Measurements from ENCODE around the gene NCBP1. TPM values are rescaled to one million over a fixed set of nuclear protein-coding genes. Genes with fewer than 3 reads are reported as not detected.

Gene NCBP1
- total RNA-seq, 2 experiments from 2014 or later = 37.6 to 41.7 TPM

- POLR2A ChIA-PET = interaction anchor here (1.0 kb wide), 1 partner anchor 275 kb away, joined by 3 read pairs; no protein-coding TSS in a partner anchor
- no peaks in the 10 kb centered on the region for H3K27me3 Mint-ChIP-seq
Measured at GRCh38 chr9:97630591-97630990, 3.0 kb upstream of the NCBP1 start.

GRCh38 chr9:97632248-97632984 lies 1.2 kb upstream of the NCBP1 start:
- Mint-ChIP-seq H3K27ac (peak overlapping the region; percentile 99), H3K4me3 (peak overlapping the region; percentile 98), H3K9me3 (no peaks in the 10 kb centered on the region), H3K36me3 (ENCODE audit: low read depth) (peaks cover 19% of the 10 kb centered on the region), H3K27me3 (no peaks in the 10 kb centered on the region), H3K4me1 (ENCODE audit: low read depth) (peaks cover 47% of the 10 kb centered on the region)
- intact Hi-C loops (cut with micrococcal nuclease) = no loop called here
- CTCF ChIA-PET = interaction anchor here (0.9 to 7.7 kb wide), 7 partner anchors 13 to 258 kb away, joined by 3 to 81 read pairs (median 6); partner anchors contain the start of genes TDRD7 and XPA
- TF ChIP-seq CTCF (IDR thresholded peaks at IDR 0.05) = no peak
- POLR2A ChIA-PET = interaction anchor here (0.7 to 2.7 kb wide), 11 partner anchors 8 to 486 kb away, joined by 3 to 15 read pairs (median 4); partner anchors contain the start of genes TRIM14 and XPA
- DNase-seq = peak; percentile 56
- ATAC-seq = no peak

More at GRCh38 chr9:97630591-97630990, 3.0 kb upstream of the NCBP1 start:
- no peaks in the 10 kb centered on the region for H3K9me3 Mint-ChIP-seq
- H3K4me3 Mint-ChIP-seq = no peak overlapping the region
- DNase-seq (no peak), ATAC-seq (no peak)
- no peak overlapping the region for H3K27ac Mint-ChIP-seq
- intact Hi-C loops (cut with micrococcal nuclease) = no loop called here
- no peak for TF ChIP-seq CTCF (IDR thresholded peaks at IDR 0.05)
- H3K4me1 Mint-ChIP-seq (ENCODE audit: low read depth) = peaks cover 40% of the 10 kb centered on the region
- peaks cover 18% of the 10 kb centered on the region for H3K36me3 Mint-ChIP-seq (ENCODE audit: low read depth)
- CTCF ChIA-PET = interaction anchor here (7.7 kb wide), 1 partner anchor 14 kb away, joined by 81 read pairs; no protein-coding TSS in a partner anchor

GRCh38 chr9:97633859-97634490 lies 354 bp downstream of the NCBP1 start:
- intact Hi-C loops (cut with micrococcal nuclease) = no loop called here
- H3K4me1 Mint-ChIP-seq (ENCODE audit: low read depth) = peaks cover 51% of the 10 kb centered on the region
- no peaks in the 10 kb centered on the region for H3K9me3 Mint-ChIP-seq
- H3K36me3 Mint-ChIP-seq (ENCODE audit: low read depth) = peaks cover 19% of the 10 kb centered on the region
- POLR2A ChIA-PET = interaction anchor here (0.6 to 2.7 kb wide), 13 partner anchors 9 to 369 kb away, joined by 3 to 15 read pairs (median 4); partner anchors contain the start of gene XPA
- CTCF ChIA-PET = interaction anchor here (1.0 to 7.7 kb wide), 7 partner anchors 9 to 257 kb away, joined by 3 to 81 read pairs (median 6); partner anchors contain the start of gene TDRD7
- no peak for DNase-seq
- H3K27ac Mint-ChIP-seq = peak overlapping the region; percentile 99
- no peaks in the 10 kb centered on the region for H3K27me3 Mint-ChIP-seq
- TF ChIP-seq CTCF (IDR thresholded peaks at IDR 0.05) = no peak
- ATAC-seq = no peak
- H3K4me3 Mint-ChIP-seq = peak overlapping the region; percentile 98

GRCh38 chr9:97635026-97635425 lies 1.4 kb downstream of the NCBP1 start:
- Mint-ChIP-seq H3K9me3 (no peaks in the 10 kb centered on the region), H3K27me3 (no peaks in the 10 kb centered on the region), H3K4me3 (peak overlapping the region; percentile 98), H3K36me3 (ENCODE audit: low read depth) (peaks cover 19% of the 10 kb centered on the region), H3K27ac (peak overlapping the region; percentile 99), H3K4me1 (ENCODE audit: low read depth) (peaks cover 49% of the 10 kb centered on the region)
- DNase-seq (no peak), ATAC-seq (no peak)
- ChIA-PET POLR2A (interaction anchor here (2.2 kb wide), 1 partner anchor 26 kb away, joined by 8 read pairs; no protein-coding TSS in a partner anchor), CTCF (interaction anchor here (3.1 kb wide), 1 partner anchor 37 kb away, joined by 14 read pairs; no protein-coding TSS in a partner anchor)
- intact Hi-C loops (cut with micrococcal nuclease) = no loop called here
- TF ChIP-seq CTCF (IDR thresholded peaks at IDR 0.05) = no peak
